Gastroesophageal sphincter (tissue), 4 donors: ENCODE results near the gene RAMAC. TPM values are rescaled to one million over a fixed set of nuclear protein-coding genes. Genes with fewer than 3 reads are reported as not detected.

Experiments
- ATAC-seq: fragments of 150-250 bp; one replicate; pipeline ENCODE4 v1.9.1; 2016; ENCODE audit warnings: mild to moderate bottlenecking, moderate library complexity
- H3K27ac ChIP-seq, 4 donors: fragments of 200-600 bp; sonication (generic) in 3 of 4; 1 replicate in 3 of 4; 2 replicates in 1 of 4; pipeline ENCODE4 v1.5.1; 2016 to 2019
- H3K27me3 ChIP-seq: fragments of 200-600 bp; sonication (generic); one replicate; pipeline ENCODE4 v1.5.1; 2019
- H3K36me3 ChIP-seq, 2 donors: fragments of 200-600 bp; sonication (generic); one replicate each; pipeline ENCODE4 v1.5.1; 2019; ENCODE audit warnings: control low read depth in 1 of 2
- H3K4me1 ChIP-seq, 3 donors: fragments of 200-600 bp; sonication (generic); 1 replicate in 2 of 3; 2 replicates in 1 of 3; pipeline ENCODE4 v1.5.1; 2016 to 2019; ENCODE audit warnings: control low read depth in 2 of 3
- H3K4me3 ChIP-seq, 2 donors: fragments of 200-600 bp; sonication (generic); one replicate each; pipeline ENCODE4 v1.5.1; 2019; ENCODE audit warnings: mild to moderate bottlenecking in 1 of 2, moderate library complexity in 1 of 2
- H3K9me3 ChIP-seq, 3 donors: fragments of 200-600 bp; sonication (generic); one replicate each; pipeline ENCODE4 v1.5.1; 2017 to 2019; ENCODE audit warnings: control low read depth in 2 of 3
- EP300 ChIP-seq: sonication (generic); formaldehyde crosslinking; IDR thresholded peaks from one replicate; pipeline ENCODE4 v1.6.1; 2017; ENCODE audit warnings: antibody characterized with exemption, mild to moderate bottlenecking
- POLR2A ChIP-seq, 2 donors: fragments of 450-650 bp; IDR thresholded peaks; one replicate each; pipeline ENCODE4 v1.6.1; 2017; ENCODE audit warnings: antibody characterized with exemption in 2 of 2, mild to moderate bottlenecking in 2 of 2, moderate library complexity in 1 of 2
- POLR2AphosphoS5 ChIP-seq: sonication (generic); formaldehyde crosslinking; IDR thresholded peaks from one replicate; pipeline ENCODE4 v1.6.1; 2017; ENCODE audit warnings: antibody characterized with exemption
- WGBS, 2 donors: methylation state at CpG; one replicate each; pipeline ENCODE4 v1.1.5; 2018; ENCODE audit warnings: low coverage in 1 of 2; 5-methylcytosine and 5-hydroxymethylcytosine counted together
- total RNA-seq, 4 donors: library from RNA; depleted of rRNA; stranded (reverse); fragments of >200 nt; gene quantifications; one replicate each; pipeline ENCODE4 v1.1.0, GENCODE V29; 2016
- TF ChIP-seq, protein P1 (sequence below), 4 experiments: fragments of 200-600 bp in 2 of 4; fragments of 450-650 bp in 2 of 4; sonication (generic) in 1 of 4; IDR thresholded peaks; one replicate each; pipeline ENCODE4 v1.5.1; 2017 to 2019; ENCODE audit warnings: antibody characterized with exemption in 4 of 4, mild to moderate bottlenecking in 2 of 4, moderate library complexity in 2 of 4

The RAMAC gene
- total RNA-seq, 4 donors from 2014 or later: 15.9 to 29.1 (median 19.7) TPM

DNA sequence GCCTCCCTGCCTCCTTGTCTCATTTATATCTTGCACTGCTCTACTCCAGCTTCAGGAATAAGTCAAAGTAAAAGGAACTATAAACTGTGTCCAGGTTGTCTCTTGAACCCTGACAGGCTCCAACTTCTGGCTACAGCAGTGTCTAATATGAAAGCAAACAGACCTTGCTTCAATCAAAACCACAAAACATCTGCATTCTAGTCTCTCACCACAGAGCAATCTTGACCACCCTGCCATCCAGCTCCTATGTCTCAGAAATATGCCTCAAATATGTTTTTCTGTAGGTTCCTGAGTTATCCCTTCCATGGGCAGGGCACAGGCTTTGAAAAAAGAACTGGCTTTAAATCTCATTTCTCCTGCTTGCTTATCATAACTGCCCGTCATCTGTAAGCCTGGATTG lies 13.0 kb upstream of the RAMAC start:
- no peak overlapping the region for H3K27ac ChIP-seq
- H3K9me3 ChIP-seq: no peaks in the 10 kb centered on the region
- H3K36me3 ChIP-seq: no peaks in the 10 kb centered on the region
- no peak overlapping the region for H3K4me3 ChIP-seq
- no peak for ATAC-seq
- H3K4me1 ChIP-seq: no peaks in the 10 kb centered on the region
- no peaks in the 10 kb centered on the region for H3K27me3 ChIP-seq
- WGBS, 2 donors: 80% methylated on average over 1 of the region's 1 CpG; no CpG with 5 or more reads in 1 of the 2 donors
- TF ChIP-seq EP300: no peak
- no peak for TF ChIP-seq POLR2AphosphoS5
- TF ChIP-seq, protein P1, sequence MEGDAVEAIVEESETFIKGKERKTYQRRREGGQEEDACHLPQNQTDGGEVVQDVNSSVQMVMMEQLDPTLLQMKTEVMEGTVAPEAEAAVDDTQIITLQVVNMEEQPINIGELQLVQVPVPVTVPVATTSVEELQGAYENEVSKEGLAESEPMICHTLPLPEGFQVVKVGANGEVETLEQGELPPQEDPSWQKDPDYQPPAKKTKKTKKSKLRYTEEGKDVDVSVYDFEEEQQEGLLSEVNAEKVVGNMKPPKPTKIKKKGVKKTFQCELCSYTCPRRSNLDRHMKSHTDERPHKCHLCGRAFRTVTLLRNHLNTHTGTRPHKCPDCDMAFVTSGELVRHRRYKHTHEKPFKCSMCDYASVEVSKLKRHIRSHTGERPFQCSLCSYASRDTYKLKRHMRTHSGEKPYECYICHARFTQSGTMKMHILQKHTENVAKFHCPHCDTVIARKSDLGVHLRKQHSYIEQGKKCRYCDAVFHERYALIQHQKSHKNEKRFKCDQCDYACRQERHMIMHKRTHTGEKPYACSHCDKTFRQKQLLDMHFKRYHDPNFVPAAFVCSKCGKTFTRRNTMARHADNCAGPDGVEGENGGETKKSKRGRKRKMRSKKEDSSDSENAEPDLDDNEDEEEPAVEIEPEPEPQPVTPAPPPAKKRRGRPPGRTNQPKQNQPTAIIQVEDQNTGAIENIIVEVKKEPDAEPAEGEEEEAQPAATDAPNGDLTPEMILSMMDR (IDR thresholded peaks at IDR 0.05): no peak
- no peak for TF ChIP-seq POLR2A (IDR thresholded peaks at IDR 0.05)

DNA sequence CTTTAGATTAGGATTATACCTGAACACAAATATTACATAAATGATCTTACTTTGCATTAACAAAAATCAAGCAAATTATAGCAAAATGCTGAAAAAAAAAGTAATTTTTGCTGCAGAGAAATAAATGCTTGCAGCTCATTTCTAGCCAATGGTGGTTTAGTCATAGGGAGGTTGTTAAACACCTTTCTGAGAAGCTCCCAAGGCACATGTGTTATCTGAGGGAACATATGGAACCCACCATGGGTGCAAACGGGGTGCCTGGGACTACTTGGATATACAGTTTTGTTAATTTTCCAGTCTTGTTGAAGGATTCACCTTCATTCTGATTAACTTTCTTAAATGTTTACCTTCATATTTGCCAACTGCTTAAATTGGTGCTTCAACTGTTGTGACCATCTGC lies 8.9 kb upstream of the RAMAC start:
- 69 to 83% methylated on average over 1 of the region's 1 CpG for WGBS, 2 donors
- TF ChIP-seq EP300 (no peak), POLR2A (IDR thresholded peaks at IDR 0.05) (no peak), POLR2AphosphoS5 (no peak)
- TF ChIP-seq, protein P1 (IDR thresholded peaks at IDR 0.05): no peak
- H3K27me3 ChIP-seq: no peaks in the 10 kb centered on the region
- H3K36me3 ChIP-seq: no peaks in the 10 kb centered on the region
- no peaks in the 10 kb centered on the region for H3K4me1 ChIP-seq
- H3K27ac ChIP-seq: no peak overlapping the region
- no peak for ATAC-seq
- H3K4me3 ChIP-seq: no peak overlapping the region
- no peaks in the 10 kb centered on the region for H3K9me3 ChIP-seq

DNA sequence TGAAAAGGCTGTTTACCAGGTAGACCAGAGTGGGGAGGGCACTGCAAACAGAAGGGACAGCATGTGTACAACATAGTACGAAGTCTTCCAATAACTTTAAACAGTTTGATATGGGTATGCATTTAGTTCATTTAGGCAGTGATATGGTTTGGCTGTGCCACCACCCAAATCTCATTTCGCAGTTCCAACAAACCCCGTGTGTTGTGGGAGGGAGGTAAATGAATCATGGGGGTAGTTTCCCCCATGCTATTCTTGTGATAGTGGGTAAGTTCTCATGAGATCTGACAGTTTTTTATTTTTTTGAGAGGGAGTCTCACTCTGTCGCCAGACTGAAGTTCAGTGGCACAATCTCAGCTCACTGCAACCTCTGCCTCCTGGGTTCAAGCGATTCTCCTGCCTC lies 7.6 kb upstream of the RAMAC start:
- no peak overlapping the region for H3K4me3 ChIP-seq
- H3K27me3 ChIP-seq: no peaks in the 10 kb centered on the region
- no peak overlapping the region for H3K27ac ChIP-seq
- no peaks in the 10 kb centered on the region for H3K36me3 ChIP-seq
- no peaks in the 10 kb centered on the region for H3K4me1 ChIP-seq
- 91 to 92% methylated on average over 5 of the region's 5 CpGs for WGBS, 2 donors
- ATAC-seq: no peak
- TF ChIP-seq POLR2AphosphoS5: no peak
- TF ChIP-seq, protein P1 (IDR thresholded peaks at IDR 0.05): no peak
- no peak for TF ChIP-seq POLR2A (IDR thresholded peaks at IDR 0.05)
- TF ChIP-seq EP300: no peak
- H3K9me3 ChIP-seq: no peaks in the 10 kb centered on the region

DNA sequence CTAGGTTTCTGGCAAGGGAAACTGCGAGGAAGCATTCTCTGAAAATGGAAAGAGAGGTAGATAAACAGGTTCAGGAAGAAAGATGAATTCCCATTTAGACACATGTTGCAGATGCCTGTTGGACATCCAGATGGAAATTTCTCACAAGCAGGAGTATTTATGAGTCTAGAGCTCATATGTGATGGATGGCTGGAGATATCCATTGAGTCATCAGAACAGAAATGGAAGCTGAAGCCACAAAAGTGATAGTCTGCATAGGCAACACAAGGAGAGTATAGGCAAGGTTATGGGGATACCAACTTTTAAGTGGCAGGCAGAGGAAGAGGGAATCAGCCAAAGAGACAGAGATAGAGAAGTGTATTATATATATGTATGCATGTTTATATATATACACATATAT lies 6.3 kb upstream of the RAMAC start:
- 100% methylated on average over 1 of the region's 1 CpG for WGBS, 2 donors
- Histone ChIP-seq H3K36me3 (no peaks in the 10 kb centered on the region), H3K9me3 (no peaks in the 10 kb centered on the region), H3K27ac (no peak overlapping the region), H3K4me3 (no peak overlapping the region), H3K27me3 (no peaks in the 10 kb centered on the region), H3K4me1 (no peaks in the 10 kb centered on the region)
- TF ChIP-seq, protein P1 (IDR thresholded peaks at IDR 0.05): no peak
- TF ChIP-seq EP300: no peak
- no peak for TF ChIP-seq POLR2A (IDR thresholded peaks at IDR 0.05)
- no peak for TF ChIP-seq POLR2AphosphoS5
- no peak for ATAC-seq

DNA sequence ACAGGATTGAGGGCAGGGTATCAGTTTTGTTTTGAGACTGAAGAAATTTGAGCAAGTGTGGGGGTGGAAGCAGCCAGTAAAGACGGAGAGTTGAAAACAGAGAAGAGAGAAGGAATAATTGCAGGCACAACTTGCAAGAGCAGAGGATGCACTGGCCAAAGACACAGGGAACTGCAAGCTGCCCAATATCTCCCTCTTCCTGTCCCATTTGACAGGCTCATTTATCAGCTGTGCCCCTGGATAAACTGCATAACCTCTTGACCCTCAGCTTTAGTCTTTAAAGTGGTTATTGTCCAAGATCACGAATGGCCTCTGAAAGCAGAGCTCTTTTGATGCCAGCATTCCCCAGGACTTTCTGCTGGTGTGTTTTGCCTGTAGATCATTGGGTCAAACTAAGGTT lies 5.0 kb upstream of the RAMAC start:
- no peak for TF ChIP-seq EP300
- TF ChIP-seq POLR2AphosphoS5: no peak
- no peak for TF ChIP-seq POLR2A (IDR thresholded peaks at IDR 0.05)
- TF ChIP-seq, protein P1 (IDR thresholded peaks at IDR 0.05): no peak
- H3K27ac ChIP-seq: no peak overlapping the region
- no peak overlapping the region for H3K4me3 ChIP-seq
- no peaks in the 10 kb centered on the region for H3K27me3 ChIP-seq
- H3K4me1 ChIP-seq: peaks cover 0 to 7% (median 4%) of the 10 kb centered on the region in 3 donors
- no peaks in the 10 kb centered on the region for H3K9me3 ChIP-seq
- 13 to 19% methylated on average over 1 to 2 of the region's 2 CpGs for WGBS, 2 donors
- no peaks in the 10 kb centered on the region for H3K36me3 ChIP-seq
- ATAC-seq: no peak
